Gastrocnemius medialis (tissue), 4 donors: ENCODE measurements around the gene CACNG1. TPM values are rescaled to one million over a fixed set of nuclear protein-coding genes. Genes with fewer than 3 reads are reported as not detected.

ENCODE experiments used
- ATAC-seq, 2 donors: fragments of 150-250 bp; one replicate each; pipeline ENCODE4 v1.9.1; 2016
- DNase-seq, 2 donors: peaks; one replicate each; pipeline ENCODE4 v3.0.0-alpha.2; 2019
- H3K27ac ChIP-seq, 4 donors: fragments of 200-600 bp; sonication (generic); 1 replicate in 1 of 4; 2 replicates in 3 of 4; pipeline ENCODE4 v1.5.1; 2016 to 2018; ENCODE audit warnings: mild to moderate bottlenecking in 2 of 4, moderate library complexity in 1 of 4
- H3K27me3 ChIP-seq, 3 donors: fragments of 200-600 bp; sonication (generic) in 2 of 3; 1 replicate in 1 of 3; 2 replicates in 2 of 3; pipeline versions ENCODE4 v1.5.1 to v1.6.0; 2016 to 2019; ENCODE audit warnings: mild to moderate bottlenecking in 1 of 3, moderate library complexity in 1 of 3
- H3K36me3 ChIP-seq, 2 donors: fragments of 200-600 bp; sonication (generic) in 1 of 2; one replicate each; pipeline ENCODE4 v1.5.1; 2017 to 2018
- H3K4me1 ChIP-seq, 2 donors: fragments of 200-600 bp; sonication (generic) in 1 of 2; one replicate each; pipeline ENCODE4 v1.5.1; 2016 to 2017; ENCODE audit warnings: mild to moderate bottlenecking in 2 of 2
- H3K4me3 ChIP-seq, 4 donors: fragments of 200-600 bp; sonication (generic) in 3 of 4; 1 replicate in 1 of 4; 2 replicates in 3 of 4; pipeline ENCODE4 v1.5.1; 2016 to 2019; ENCODE audit warnings: mild to moderate bottlenecking in 2 of 4
- H3K9me3 ChIP-seq, 3 donors: fragments of 200-600 bp; sonication (generic) in 2 of 3; 1 replicate in 1 of 3; 2 replicates in 2 of 3; pipeline ENCODE4 v1.5.1; 2016 to 2019
- CTCF ChIP-seq, 5 experiments: fragments of 450-650 bp in 3 of 5; fragments of 200-600 bp in 2 of 5; sonication (generic) in 2 of 5; IDR thresholded peaks in 4 of 5; conservative IDR thresholded peaks in 1 of 5; 1 replicate in 4 of 5; 2 replicates in 1 of 5; pipeline ENCODE4 v1.5.1; 2016 to 2019; ENCODE audit warnings: antibody characterized with exemption in 5 of 5, mild to moderate bottlenecking in 3 of 5, moderate library complexity in 3 of 5
- POLR2A ChIP-seq, 2 donors: fragments of 450-650 bp; IDR thresholded peaks; one replicate each; pipeline ENCODE4 v1.6.1; 2017; ENCODE audit warnings: antibody characterized with exemption in 2 of 2, mild to moderate bottlenecking in 2 of 2, moderate library complexity in 2 of 2
- in situ Hi-C, 4 donors: fragments of 200-750 bp; cut with MboI; loops; one replicate each; pipeline versions ENCODE4 v1.15.0 to v1.8.0; 2017; ENCODE audit warnings: low sequenced_read_pairs in 4 of 4
- intact Hi-C: fragments of 100-400 bp; cut with DNase I; formaldehyde crosslinking; loops from one replicate; pipeline ENCODE4 v1.15.1; 2023; ENCODE audit warnings: low total_unique reads
- total RNA-seq, 4 donors: library from RNA; depleted of rRNA; stranded (reverse); fragments of >200 nt; gene quantifications; one replicate each; pipeline versions ENCODE4 v1.1.0 to v1.2.3, GENCODE V29; 2016

The CACNG1 gene
- total RNA-seq, 4 donors from 2014 or later = 120 to 203 (median 154) TPM

GRCh38 chr17:67018471-67019434 is 25.6 kb upstream of the CACNG1 start:
- intact Hi-C loops = no loop called here
- in situ Hi-C loops = no loop called here
- peaks cover 0 to 13% of the 10 kb centered on the region in 2 donors for H3K4me1 ChIP-seq
- H3K27me3 ChIP-seq = no peaks in the 10 kb centered on the region
- no peak overlapping the region for H3K27ac ChIP-seq
- no peak for DNase-seq
- TF ChIP-seq POLR2A (IDR thresholded peaks at IDR 0.05) (no peak), CTCF (IDR thresholded peaks at IDR 0.05 in 4 of 5, conservative IDR thresholded peaks at IDR 0.05 in 1 of 5) (no peak)
- H3K4me3 ChIP-seq = no peak overlapping the region
- no peaks in the 10 kb centered on the region for H3K36me3 ChIP-seq
- no peak for ATAC-seq
- no peaks in the 10 kb centered on the region for H3K9me3 ChIP-seq

GRCh38 chr17:67019809-67020208 is 24.5 kb upstream of the CACNG1 start:
- DNase-seq (no peak), ATAC-seq (no peak)
- TF ChIP-seq POLR2A (IDR thresholded peaks at IDR 0.05) (no peak), CTCF (IDR thresholded peaks at IDR 0.05 in 4 of 5, conservative IDR thresholded peaks at IDR 0.05 in 1 of 5) (no peak)
- in situ Hi-C loops (no loop called here), intact Hi-C loops (no loop called here)
- no peak overlapping the region for H3K4me3 ChIP-seq
- H3K9me3 ChIP-seq = no peaks in the 10 kb centered on the region
- no peak overlapping the region for H3K27ac ChIP-seq
- H3K4me1 ChIP-seq = peaks cover 0 to 13% of the 10 kb centered on the region in 2 donors
- no peaks in the 10 kb centered on the region for H3K27me3 ChIP-seq
- H3K36me3 ChIP-seq = no peaks in the 10 kb centered on the region

DNA sequence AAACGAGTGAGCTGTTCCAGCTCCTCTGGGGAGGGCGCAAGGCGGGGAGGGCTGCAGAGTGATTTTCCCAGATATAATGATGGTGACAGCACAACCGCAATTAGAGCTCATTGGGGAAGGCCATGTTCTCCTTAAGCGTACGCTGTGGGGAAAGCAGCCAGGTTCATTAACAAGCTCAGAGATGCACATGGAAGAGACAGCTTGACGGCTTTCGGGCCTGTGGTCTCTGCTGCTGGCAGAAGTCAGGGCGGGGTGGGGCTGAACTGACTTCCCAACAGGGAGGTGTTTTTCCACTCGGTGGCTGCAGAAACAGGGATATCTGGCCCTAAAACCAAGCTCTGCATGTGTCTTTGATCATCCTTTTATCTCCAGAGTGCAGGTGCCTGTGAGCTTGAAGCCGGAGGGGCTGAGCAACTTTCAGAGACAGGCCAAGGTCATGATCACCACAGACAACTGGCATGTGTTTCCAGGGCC is 24.0 kb upstream of the CACNG1 start:
- in situ Hi-C loops = no loop called here
- TF ChIP-seq CTCF (IDR thresholded peaks at IDR 0.05 in 4 of 5, conservative IDR thresholded peaks at IDR 0.05 in 1 of 5) (no peak), POLR2A (IDR thresholded peaks at IDR 0.05) (no peak)
- Histone ChIP-seq H3K9me3 (no peaks in the 10 kb centered on the region), H3K27me3 (no peaks in the 10 kb centered on the region), H3K27ac (no peak overlapping the region), H3K36me3 (no peaks in the 10 kb centered on the region), H3K4me1 (peaks cover 0 to 13% of the 10 kb centered on the region in 2 donors), H3K4me3 (no peak overlapping the region)
- ATAC-seq = no peak
- no peak for DNase-seq
- intact Hi-C loops = no loop called here

GRCh38 chr17:67021196-67021595 is 23.2 kb upstream of the CACNG1 start:
- TF ChIP-seq POLR2A (IDR thresholded peaks at IDR 0.05) (no peak), CTCF (IDR thresholded peaks at IDR 0.05 in 4 of 5, conservative IDR thresholded peaks at IDR 0.05 in 1 of 5) (no peak)
- H3K27ac ChIP-seq = peak overlapping the region in 3 of 4 donors; percentile 60 to 81 (median 64)
- no peak overlapping the region for H3K4me3 ChIP-seq
- H3K4me1 ChIP-seq = peaks cover 0 to 13% of the 10 kb centered on the region in 2 donors
- in situ Hi-C loops = no loop called here
- no peaks in the 10 kb centered on the region for H3K9me3 ChIP-seq
- ATAC-seq (no peak), DNase-seq (no peak)
- no peaks in the 10 kb centered on the region for H3K27me3 ChIP-seq
- no peaks in the 10 kb centered on the region for H3K36me3 ChIP-seq
- intact Hi-C loops = no loop called here
